Astrocyte of the spinal cord (primary cell): Measurements from ENCODE around the gene KPNA3.
A peak's percentile ranks its signal among the peaks of the same experiment; 100 is the strongest.

Source experiments
- DNase-seq: peaks from one replicate; pipeline ENCODE4 v3.0.0; 2011; ENCODE audit warnings: low read depth, low spot score
- H3K4me3 ChIP-seq: 2 replicates; pipeline ENCODE4 v1.5.1; 2011; ENCODE audit warnings: low read depth, mild to moderate bottlenecking, low read length, moderate library complexity
- in situ Hi-C: cut with HindIII; loops from 2 replicates; pipeline ENCODE4 v1.10.0; 2017; ENCODE audit warnings: low sequenced_read_pairs
- TF ChIP-seq, protein P1 (sequence below): IDR thresholded peaks from 2 replicates; pipeline ENCODE4 v1.5.1; 2012; ENCODE audit warnings: low read depth, mild to moderate bottlenecking, low read length, inconsistent platforms

The KPNA3 gene

DNA sequence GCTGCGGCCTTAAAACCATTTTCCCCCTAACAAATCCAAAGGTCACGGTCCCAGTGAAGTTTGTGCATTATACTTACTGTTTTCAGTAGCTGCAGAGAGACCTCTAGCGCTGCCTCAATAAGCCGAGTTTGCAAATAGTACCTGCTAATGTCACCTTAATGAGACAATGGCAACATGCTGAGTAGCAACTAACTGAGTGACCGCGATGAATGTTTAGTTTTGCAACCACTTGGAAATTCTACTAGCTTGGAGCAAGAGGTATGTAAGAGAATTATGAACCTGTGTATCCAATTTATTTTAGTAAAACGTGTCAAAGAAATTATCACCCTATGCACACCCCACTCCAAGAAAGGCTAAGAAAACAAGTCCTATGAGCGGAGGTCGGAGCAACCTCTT, 1.2 kb downstream of the KPNA3 start:
- in situ Hi-C loops = no loop called here
- TF ChIP-seq, protein P1, sequence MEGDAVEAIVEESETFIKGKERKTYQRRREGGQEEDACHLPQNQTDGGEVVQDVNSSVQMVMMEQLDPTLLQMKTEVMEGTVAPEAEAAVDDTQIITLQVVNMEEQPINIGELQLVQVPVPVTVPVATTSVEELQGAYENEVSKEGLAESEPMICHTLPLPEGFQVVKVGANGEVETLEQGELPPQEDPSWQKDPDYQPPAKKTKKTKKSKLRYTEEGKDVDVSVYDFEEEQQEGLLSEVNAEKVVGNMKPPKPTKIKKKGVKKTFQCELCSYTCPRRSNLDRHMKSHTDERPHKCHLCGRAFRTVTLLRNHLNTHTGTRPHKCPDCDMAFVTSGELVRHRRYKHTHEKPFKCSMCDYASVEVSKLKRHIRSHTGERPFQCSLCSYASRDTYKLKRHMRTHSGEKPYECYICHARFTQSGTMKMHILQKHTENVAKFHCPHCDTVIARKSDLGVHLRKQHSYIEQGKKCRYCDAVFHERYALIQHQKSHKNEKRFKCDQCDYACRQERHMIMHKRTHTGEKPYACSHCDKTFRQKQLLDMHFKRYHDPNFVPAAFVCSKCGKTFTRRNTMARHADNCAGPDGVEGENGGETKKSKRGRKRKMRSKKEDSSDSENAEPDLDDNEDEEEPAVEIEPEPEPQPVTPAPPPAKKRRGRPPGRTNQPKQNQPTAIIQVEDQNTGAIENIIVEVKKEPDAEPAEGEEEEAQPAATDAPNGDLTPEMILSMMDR = peak; percentile 19
- H3K4me3 ChIP-seq = peak overlapping the region; percentile 58
- DNase-seq = peak; percentile 51

DNA sequence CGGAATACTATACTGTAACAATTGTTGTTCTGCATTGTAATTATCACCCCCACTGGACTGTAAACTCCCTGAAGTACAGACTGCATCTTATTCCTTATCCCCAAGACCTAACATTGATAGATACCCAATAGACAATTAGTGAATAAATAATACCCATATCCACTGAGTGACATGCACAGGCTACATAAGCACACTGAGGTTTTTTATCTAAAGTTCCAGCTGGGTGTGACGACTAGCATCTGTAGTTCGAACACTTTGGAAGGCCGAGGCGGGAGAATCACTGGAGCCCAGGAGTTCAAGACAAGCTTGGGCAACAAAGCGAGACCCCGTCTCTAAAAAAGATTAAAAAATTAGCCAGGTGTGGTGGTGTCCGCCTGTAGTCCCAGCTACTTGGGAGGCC, 2.5 kb downstream of the KPNA3 start:
- no peak for DNase-seq
- in situ Hi-C loops = no loop called here
- no peak overlapping the region for H3K4me3 ChIP-seq
- TF ChIP-seq, protein P1 = no peak

DNA sequence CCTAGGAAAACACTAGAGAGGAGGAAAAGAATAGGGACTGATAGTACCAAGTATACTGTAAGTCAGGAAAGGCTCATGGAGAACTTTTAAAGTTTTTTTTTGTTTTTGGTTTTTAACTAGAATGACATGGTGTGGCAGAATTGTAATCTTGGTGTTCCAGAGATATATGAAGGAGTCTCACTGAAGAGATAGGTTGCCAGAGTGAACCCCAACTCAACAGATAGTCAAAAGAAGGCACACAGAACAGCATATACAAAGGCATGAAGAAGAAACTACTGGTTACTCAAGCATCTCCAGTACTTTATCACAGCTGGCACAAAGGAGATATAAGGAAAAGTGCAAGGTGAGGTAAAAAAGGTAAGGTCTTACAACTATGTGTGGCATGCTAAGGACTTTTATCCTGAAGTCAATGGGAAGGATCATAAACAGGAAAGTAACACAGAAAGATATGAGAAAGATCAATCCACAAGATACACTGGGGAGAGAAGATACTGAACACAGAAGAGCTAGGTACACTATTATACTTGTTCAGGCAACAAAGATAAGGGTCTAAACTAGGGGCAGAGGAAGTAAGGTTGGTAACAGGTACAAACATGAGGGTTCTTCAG, 6.0 kb downstream of the KPNA3 start:
- TF ChIP-seq, protein P1 = no peak
- DNase-seq = no peak
- H3K4me3 ChIP-seq = no peak overlapping the region
- in situ Hi-C loops = no loop called here

DNA sequence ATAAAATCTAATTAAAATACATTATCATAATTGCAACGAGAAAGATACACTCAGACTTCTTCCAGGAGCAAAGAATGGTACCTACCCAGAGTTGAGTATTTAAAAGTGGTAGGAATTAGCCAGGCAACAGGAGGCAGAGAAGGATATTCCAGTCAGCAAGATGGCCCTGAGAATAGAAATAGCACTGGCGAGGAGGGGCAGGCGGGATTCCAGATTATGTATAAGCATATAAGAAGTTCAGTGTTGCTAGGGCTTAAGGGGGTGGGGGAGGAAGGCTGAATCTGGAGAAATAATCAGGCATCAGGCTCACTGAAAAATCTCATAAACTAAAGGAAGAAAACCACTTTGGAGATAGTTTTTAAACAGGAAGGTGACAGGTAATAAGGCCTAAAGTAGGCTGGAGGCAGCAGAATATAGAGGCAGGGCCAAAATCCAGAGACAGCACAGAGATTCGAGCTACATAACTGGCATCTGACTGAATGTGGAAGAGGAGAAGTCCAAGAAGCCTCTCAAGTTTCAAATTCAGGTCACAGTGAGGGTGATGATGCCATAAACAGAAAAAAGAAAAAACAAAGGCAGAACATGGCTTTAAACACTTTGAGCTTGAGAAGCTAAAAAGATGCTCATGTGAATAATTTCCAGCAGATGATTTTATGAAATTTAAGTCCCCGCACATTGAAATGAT, 7.5 kb downstream of the KPNA3 start:
- no peak for DNase-seq
- TF ChIP-seq, protein P1 = no peak
- H3K4me3 ChIP-seq = no peak overlapping the region
- in situ Hi-C loops = no loop called here

DNA sequence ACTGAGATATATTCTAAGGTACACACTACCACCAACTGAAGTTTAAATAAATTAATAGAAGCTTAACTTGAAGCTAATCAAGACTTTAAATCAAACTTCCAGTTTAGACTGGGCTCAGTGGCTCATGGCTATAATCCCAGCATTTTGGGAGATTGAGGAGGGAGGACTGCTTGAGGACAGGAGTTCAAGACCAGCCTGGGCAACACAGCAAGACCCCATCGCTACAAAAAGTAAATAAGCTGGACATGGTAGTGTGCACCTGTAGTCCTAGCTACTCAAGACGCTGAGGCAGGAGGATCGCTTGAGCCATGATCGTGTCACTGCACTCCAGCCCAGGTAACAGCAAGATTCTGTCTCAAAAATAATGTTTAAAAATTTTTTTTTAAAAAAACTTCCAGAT, 8.6 kb downstream of the KPNA3 start:
- no peak for DNase-seq

DNA sequence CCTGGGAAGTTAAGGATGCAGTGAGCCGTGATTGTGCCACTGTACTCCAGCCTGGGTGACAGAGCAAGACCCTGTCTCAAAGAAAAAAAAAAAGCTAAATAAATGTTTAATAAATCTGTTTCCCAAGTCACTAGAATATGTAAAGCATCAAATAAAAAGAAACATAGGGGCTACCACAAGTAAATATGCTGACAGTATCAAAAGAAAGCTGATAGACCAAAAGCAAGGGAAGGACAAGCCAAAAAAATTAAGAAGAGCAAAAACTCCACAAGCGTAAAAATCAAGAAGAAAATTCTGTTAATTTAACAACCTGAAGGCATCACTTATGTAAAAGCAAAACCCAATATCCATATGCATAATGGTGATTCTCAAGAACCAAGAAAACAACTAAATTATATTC, 9.7 kb downstream of the KPNA3 start:
- no peak for DNase-seq
- in situ Hi-C loops = no loop called here
- TF ChIP-seq, protein P1 = no peak
- no peak overlapping the region for H3K4me3 ChIP-seq

More for the DNA sequence above, 8.6 kb downstream of the KPNA3 start:
- TF ChIP-seq, protein P1 = no peak
- in situ Hi-C loops = no loop called here
- no peak overlapping the region for H3K4me3 ChIP-seq
